Fibroblast of lung (primary cell): ENCODE results near the gene ADGRV1. TPM values are rescaled to one million over a fixed set of nuclear protein-coding genes. Genes with fewer than 3 reads are reported as not detected.

Experiments
- DNase-seq, 2 donors: peaks; one replicate each; pipeline versions ENCODE4 v3.0.0 to v3.0.0-alpha.2; 2010; ENCODE audit warnings: low read depth in 2 of 2
- H2AFZ ChIP-seq: 2 replicates; pipeline ENCODE4 v1.5.1; 2012; ENCODE audit warnings: low read length, control low read depth, inconsistent platforms
- H3K27ac ChIP-seq: 2 replicates; pipeline ENCODE4 v1.5.1; 2011; ENCODE audit warnings: low read length, control low read depth; ENCODE audit not compliant: insufficient read depth
- H3K27me3 ChIP-seq: 2 replicates; pipeline ENCODE4 v1.5.1; 2011; ENCODE audit warnings: mild to moderate bottlenecking, low read length; ENCODE audit not compliant: control insufficient read depth, insufficient read depth
- H3K36me3 ChIP-seq: 2 replicates; pipeline ENCODE4 v1.5.1; 2011; ENCODE audit warnings: low read length; ENCODE audit not compliant: control insufficient read depth, insufficient read depth
- H3K4me1 ChIP-seq: 2 replicates; pipeline ENCODE4 v1.5.1; 2011; ENCODE audit warnings: low read length; ENCODE audit not compliant: control insufficient read depth, insufficient read depth; ENCODE audit errors: extremely low read depth
- H3K4me2 ChIP-seq: 2 replicates; pipeline ENCODE4 v1.5.1; 2011; ENCODE audit warnings: low read length, control low read depth; ENCODE audit not compliant: insufficient read depth; ENCODE audit errors: extremely low read depth
- H3K4me3 ChIP-seq, 4 experiments: fragments of 200-600 bp in 1 of 4; sonication (generic) in 1 of 4; replicated peaks in 1 of 4; 2 replicates each; pipeline ENCODE4 v1.5.1; 2011 to 2016; ENCODE audit warnings: low read length in 4 of 4, low read depth in 3 of 4, mild to moderate bottlenecking in 3 of 4, control low read depth in 2 of 4, inconsistent platforms in 1 of 4, mixed read lengths in 1 of 4; ENCODE audit not compliant: insufficient read depth in 1 of 4; ENCODE audit errors: control extremely low read depth in 1 of 4
- H3K79me2 ChIP-seq: 2 replicates; pipeline ENCODE4 v1.5.1; 2012; ENCODE audit warnings: mild to moderate bottlenecking, low read length, inconsistent platforms; ENCODE audit not compliant: control insufficient read depth, insufficient read depth
- H3K9ac ChIP-seq: 2 replicates; pipeline ENCODE4 v1.5.1; 2011; ENCODE audit warnings: mild to moderate bottlenecking, low read length, control low read depth; ENCODE audit not compliant: insufficient read depth
- H3K9me3 ChIP-seq: 2 replicates; pipeline ENCODE4 v1.5.1; 2012; ENCODE audit warnings: low read depth, low read length; ENCODE audit not compliant: control insufficient read depth, insufficient read depth
- H4K20me1 ChIP-seq: 2 replicates; pipeline ENCODE4 v1.5.1; 2011; ENCODE audit warnings: low read length; ENCODE audit not compliant: control insufficient read depth, insufficient read depth; ENCODE audit errors: extremely low read depth
- EZH2 ChIP-seq: IDR thresholded peaks from 2 replicates; pipeline ENCODE4 v1.5.1; 2012; ENCODE audit warnings: low read length, control low read depth, mild to moderate bottlenecking; ENCODE audit errors: missing control alignments
- polyA plus RNA-seq, 2 donors: library from polyadenylated mRNA; depleted of rRNA in 1 of 2; stranded (reverse) in 1 of 2; unstranded in 1 of 2; fragments of >200 nt; gene quantifications; 2 replicates each; pipeline ENCODE4 v1.2.1, GENCODE V29; 2011 to 2012; ENCODE audit warnings: missing spikeins in 1 of 2
- total RNA-seq: library from RNA; depleted of rRNA; stranded (reverse); fragments of >200 nt; gene quantifications from 2 replicates; pipeline ENCODE4 v1.2.1, GENCODE V29; 2014
- TF ChIP-seq, protein P1 (sequence below), 2 donors: IDR thresholded peaks in 1 of 2; conservative IDR thresholded peaks in 1 of 2; 1 replicate in 1 of 2; 2 replicates in 1 of 2; pipeline ENCODE4 v1.5.1; 2011 to 2012; ENCODE audit warnings: low read length in 2 of 2, control low read depth in 1 of 2, inconsistent platforms in 1 of 2, low read depth in 1 of 2, mild to moderate bottlenecking in 1 of 2

ADGRV1 gene
- total and polyA plus RNA-seq, 2 donors (not counting 1 experiment from before 2014, with no cell fraction given), result 0.15 to 0.17 TPM

- H4K20me1 ChIP-seq, result no peaks in the 10 kb centered on the region
- H3K36me3 ChIP-seq, result no peaks in the 10 kb centered on the region
- no peaks in the 10 kb centered on the region for H3K27me3 ChIP-seq
- H3K27ac ChIP-seq, result no peak overlapping the region
- no peaks in the 10 kb centered on the region for H3K9me3 ChIP-seq
- H3K9ac ChIP-seq, result no peak overlapping the region
- no peak for DNase-seq
- H3K4me3 ChIP-seq, result no peak overlapping the region
- H3K79me2 ChIP-seq, result no peaks in the 10 kb centered on the region
- no peaks in the 10 kb centered on the region for H3K4me1 ChIP-seq
- no peak overlapping the region for H3K4me2 ChIP-seq
- no peak overlapping the region for H2AFZ ChIP-seq
- no peak for TF ChIP-seq EZH2
- TF ChIP-seq, protein P1, sequence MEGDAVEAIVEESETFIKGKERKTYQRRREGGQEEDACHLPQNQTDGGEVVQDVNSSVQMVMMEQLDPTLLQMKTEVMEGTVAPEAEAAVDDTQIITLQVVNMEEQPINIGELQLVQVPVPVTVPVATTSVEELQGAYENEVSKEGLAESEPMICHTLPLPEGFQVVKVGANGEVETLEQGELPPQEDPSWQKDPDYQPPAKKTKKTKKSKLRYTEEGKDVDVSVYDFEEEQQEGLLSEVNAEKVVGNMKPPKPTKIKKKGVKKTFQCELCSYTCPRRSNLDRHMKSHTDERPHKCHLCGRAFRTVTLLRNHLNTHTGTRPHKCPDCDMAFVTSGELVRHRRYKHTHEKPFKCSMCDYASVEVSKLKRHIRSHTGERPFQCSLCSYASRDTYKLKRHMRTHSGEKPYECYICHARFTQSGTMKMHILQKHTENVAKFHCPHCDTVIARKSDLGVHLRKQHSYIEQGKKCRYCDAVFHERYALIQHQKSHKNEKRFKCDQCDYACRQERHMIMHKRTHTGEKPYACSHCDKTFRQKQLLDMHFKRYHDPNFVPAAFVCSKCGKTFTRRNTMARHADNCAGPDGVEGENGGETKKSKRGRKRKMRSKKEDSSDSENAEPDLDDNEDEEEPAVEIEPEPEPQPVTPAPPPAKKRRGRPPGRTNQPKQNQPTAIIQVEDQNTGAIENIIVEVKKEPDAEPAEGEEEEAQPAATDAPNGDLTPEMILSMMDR (conservative IDR thresholded peaks at IDR 0.05 in 1 of 2, IDR thresholded peaks at IDR 0.05 in 1 of 2; ENCODE audit: low read depth in 1 of 2, low read length in 2 of 2), result peak in 1 of 2 donors; percentile 9
These were observed 47.9 kb downstream of the ADGRV1 start for GRCh38 chr5:90606539-90606938.

- no peaks in the 10 kb centered on the region for H3K9me3 ChIP-seq
- H2AFZ ChIP-seq, result no peak overlapping the region
- H3K79me2 ChIP-seq, result no peaks in the 10 kb centered on the region
- no peak overlapping the region for H3K4me3 ChIP-seq
- no peaks in the 10 kb centered on the region for H3K36me3 ChIP-seq
- no peaks in the 10 kb centered on the region for H3K27me3 ChIP-seq
- no peaks in the 10 kb centered on the region for H3K4me1 ChIP-seq
- H3K4me2 ChIP-seq, result no peak overlapping the region
- no peak overlapping the region for H3K9ac ChIP-seq
- TF ChIP-seq, protein P1 (conservative IDR thresholded peaks at IDR 0.05 in 1 of 2, IDR thresholded peaks at IDR 0.05 in 1 of 2; ENCODE audit: low read depth in 1 of 2, low read length in 2 of 2), result no peak
- no peak for TF ChIP-seq EZH2
- no peak overlapping the region for H3K27ac ChIP-seq
- no peaks in the 10 kb centered on the region for H4K20me1 ChIP-seq
- no peak for DNase-seq
These were observed 54.3 kb downstream of the ADGRV1 start for GRCh38 chr5:90612919-90613318.

DNA sequence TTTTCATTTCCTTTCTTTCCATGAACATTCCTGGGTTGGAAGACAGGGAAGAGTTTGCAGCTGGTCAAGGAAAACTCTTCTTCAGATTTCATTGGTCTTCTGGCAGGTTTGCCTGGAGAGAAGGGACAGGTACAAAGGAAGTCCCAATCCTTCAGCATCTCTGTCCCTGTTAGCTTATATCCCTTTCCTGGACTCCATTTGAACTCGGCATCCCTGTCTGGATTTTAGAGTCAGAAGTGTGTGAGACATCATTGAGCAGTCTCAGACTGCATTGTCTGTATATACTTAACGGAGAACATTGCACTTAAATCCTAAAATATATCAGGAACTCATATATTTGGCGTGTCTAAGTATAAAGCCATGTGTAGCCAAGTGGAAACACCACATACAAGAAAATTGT, 54.9 kb downstream of the ADGRV1 start:
- Histone ChIP-seq H3K4me1 (no peaks in the 10 kb centered on the region), H3K4me3 (no peak overlapping the region), H3K9me3 (no peaks in the 10 kb centered on the region), H3K9ac (no peak overlapping the region), H3K36me3 (no peaks in the 10 kb centered on the region), H2AFZ (no peak overlapping the region), H3K27me3 (no peaks in the 10 kb centered on the region), H4K20me1 (no peaks in the 10 kb centered on the region), H3K4me2 (no peak overlapping the region), H3K79me2 (no peaks in the 10 kb centered on the region), H3K27ac (no peak overlapping the region)
- DNase-seq, result no peak
- TF ChIP-seq, protein P1 (conservative IDR thresholded peaks at IDR 0.05 in 1 of 2, IDR thresholded peaks at IDR 0.05 in 1 of 2; ENCODE audit: low read depth in 1 of 2, low read length in 2 of 2), result no peak
- no peak for TF ChIP-seq EZH2
